Duodenal mucosa (tissue), 2 donors: ENCODE results near the gene MFN2.

Experiments used
- H3K27ac ChIP-seq: one replicate; pipeline ENCODE4 v1.7.0; 2013; ENCODE audit warnings: low read depth, low read length
- H3K27me3 ChIP-seq, 2 donors: one replicate each; pipeline ENCODE4 v1.7.0; 2013; ENCODE audit warnings: low read length in 2 of 2, control low read depth in 1 of 2; ENCODE audit not compliant: insufficient read depth in 2 of 2, control insufficient read depth in 1 of 2
- H3K36me3 ChIP-seq, 2 donors: one replicate each; pipeline ENCODE4 v1.7.0; 2013; ENCODE audit warnings: low read length in 2 of 2, control low read depth in 1 of 2; ENCODE audit not compliant: insufficient read depth in 2 of 2, control insufficient read depth in 1 of 2
- H3K4me1 ChIP-seq, 2 donors: one replicate each; pipeline ENCODE4 v1.7.0; 2013; ENCODE audit warnings: low read length in 2 of 2, control low read depth in 1 of 2; ENCODE audit not compliant: insufficient read depth in 2 of 2, control insufficient read depth in 1 of 2
- H3K4me3 ChIP-seq, 2 donors: one replicate each; pipeline ENCODE4 v1.7.0; 2013; ENCODE audit warnings: low read length in 2 of 2, low read depth in 1 of 2
- H3K9ac ChIP-seq, 2 donors: one replicate each; pipeline ENCODE4 v1.7.0; 2013; ENCODE audit warnings: low read length in 2 of 2, low read depth in 1 of 2
- H3K9me3 ChIP-seq, 2 donors: one replicate each; pipeline ENCODE4 v1.7.0; 2013; ENCODE audit warnings: low read length in 2 of 2, control low read depth in 1 of 2; ENCODE audit not compliant: control insufficient read depth in 1 of 2

The MFN2 gene

GRCh38 chr1:12046749-12047119, 66.5 kb downstream of the MFN2 start:
- Histone ChIP-seq H3K27ac (no peak overlapping the region), H3K36me3 (no peaks in the 10 kb centered on the region)

GRCh38 chr1:12047120-12047876, 67.1 kb downstream of the MFN2 start:
- Histone ChIP-seq H3K4me3 (no peak overlapping the region), H3K4me1 (peaks cover 3 to 5% of the 10 kb centered on the region in 2 donors), H3K9me3 (no peaks in the 10 kb centered on the region), H3K27me3 (peaks cover 6 to 7% of the 10 kb centered on the region in 2 donors), H3K27ac (no peak overlapping the region), H3K36me3 (no peaks in the 10 kb centered on the region), H3K9ac (no peak overlapping the region)

More at GRCh38 chr1:12046749-12047119, 66.5 kb downstream of the MFN2 start:
- H3K9ac ChIP-seq, result no peak overlapping the region
- H3K4me3 ChIP-seq, result no peak overlapping the region
- no peaks in the 10 kb centered on the region for H3K9me3 ChIP-seq
- no peaks in the 10 kb centered on the region for H3K4me1 ChIP-seq
- H3K27me3 ChIP-seq, result peaks cover 6 to 7% of the 10 kb centered on the region in 2 donors

DNA sequence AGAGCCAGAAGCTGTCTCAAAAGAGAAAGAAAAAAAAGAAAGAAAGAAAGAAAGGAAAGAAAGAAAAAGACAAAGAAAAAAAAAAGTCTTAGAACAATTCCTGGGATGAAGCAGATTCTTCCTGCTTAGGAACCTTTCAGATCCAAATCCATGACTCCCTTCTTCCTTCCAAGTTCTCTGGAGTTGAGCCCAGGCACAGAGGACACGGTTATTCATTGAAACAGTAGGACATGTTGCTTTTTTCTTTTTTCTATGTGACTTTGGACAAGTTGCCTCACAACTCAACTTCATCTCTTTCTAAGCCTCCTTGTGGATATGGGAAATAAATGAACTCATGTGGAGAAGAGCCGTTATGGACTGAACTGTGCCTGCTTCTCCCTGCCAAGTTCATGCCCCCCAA, 68.1 kb downstream of the MFN2 start:
- Histone ChIP-seq H3K4me3 (no peak overlapping the region), H3K36me3 (no peaks in the 10 kb centered on the region), H3K9ac (no peak overlapping the region), H3K27me3 (peaks cover 6 to 7% of the 10 kb centered on the region in 2 donors), H3K4me1 (peaks cover 4 to 6% of the 10 kb centered on the region in 2 donors), H3K27ac (no peak overlapping the region), H3K9me3 (no peaks in the 10 kb centered on the region)

DNA sequence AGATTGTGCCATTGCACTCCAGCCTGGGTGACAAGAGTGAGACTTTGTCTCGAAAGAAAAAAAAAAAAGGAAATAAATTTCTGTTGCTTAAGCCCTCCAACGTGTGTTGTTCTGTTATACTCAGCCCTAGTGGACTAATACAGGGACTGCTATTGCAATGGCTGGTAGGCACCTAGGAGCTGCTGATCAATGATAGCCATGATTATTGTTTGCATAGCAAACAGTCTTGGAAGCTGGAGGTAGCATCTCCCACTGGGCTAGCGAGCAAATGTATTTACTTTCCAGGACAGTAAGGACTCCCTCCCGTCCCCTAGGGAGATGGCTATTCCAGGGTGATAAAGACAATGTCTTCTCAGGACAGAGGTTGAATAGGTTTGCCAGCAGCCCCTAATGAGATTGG, 69.4 kb downstream of the MFN2 start:
- H3K9me3 ChIP-seq, result no peaks in the 10 kb centered on the region

GRCh38 chr1:12051361-12051760, 71.1 kb downstream of the MFN2 start:
- no peaks in the 10 kb centered on the region for H3K9me3 ChIP-seq
- H3K36me3 ChIP-seq, result no peaks in the 10 kb centered on the region
- no peak overlapping the region for H3K4me3 ChIP-seq
- H3K4me1 ChIP-seq, result peaks cover 4 to 6% of the 10 kb centered on the region in 2 donors
- H3K27ac ChIP-seq, result no peak overlapping the region
- H3K9ac ChIP-seq, result no peak overlapping the region
- peaks cover 2 to 5% of the 10 kb centered on the region in 2 donors for H3K27me3 ChIP-seq

More for the DNA sequence above, 69.4 kb downstream of the MFN2 start:
- H3K4me3 ChIP-seq, result no peak overlapping the region
- peaks cover 4 to 6% of the 10 kb centered on the region in 2 donors for H3K4me1 ChIP-seq
- no peak overlapping the region for H3K9ac ChIP-seq
- H3K27ac ChIP-seq, result no peak overlapping the region
- H3K36me3 ChIP-seq, result no peaks in the 10 kb centered on the region
- H3K27me3 ChIP-seq, result peaks cover 6 to 7% of the 10 kb centered on the region in 2 donors

- Histone ChIP-seq H3K27ac (no peak overlapping the region), H3K9me3 (no peaks in the 10 kb centered on the region), H3K36me3 (no peaks in the 10 kb centered on the region), H3K4me1 (peaks cover 4 to 6% of the 10 kb centered on the region in 2 donors), H3K27me3 (peaks cover 0 to 2% of the 10 kb centered on the region in 2 donors), H3K4me3 (no peak overlapping the region), H3K9ac (no peak overlapping the region)
Observed at GRCh38 chr1:12052008-12052573, 71.8 kb downstream of the MFN2 start.

DNA sequence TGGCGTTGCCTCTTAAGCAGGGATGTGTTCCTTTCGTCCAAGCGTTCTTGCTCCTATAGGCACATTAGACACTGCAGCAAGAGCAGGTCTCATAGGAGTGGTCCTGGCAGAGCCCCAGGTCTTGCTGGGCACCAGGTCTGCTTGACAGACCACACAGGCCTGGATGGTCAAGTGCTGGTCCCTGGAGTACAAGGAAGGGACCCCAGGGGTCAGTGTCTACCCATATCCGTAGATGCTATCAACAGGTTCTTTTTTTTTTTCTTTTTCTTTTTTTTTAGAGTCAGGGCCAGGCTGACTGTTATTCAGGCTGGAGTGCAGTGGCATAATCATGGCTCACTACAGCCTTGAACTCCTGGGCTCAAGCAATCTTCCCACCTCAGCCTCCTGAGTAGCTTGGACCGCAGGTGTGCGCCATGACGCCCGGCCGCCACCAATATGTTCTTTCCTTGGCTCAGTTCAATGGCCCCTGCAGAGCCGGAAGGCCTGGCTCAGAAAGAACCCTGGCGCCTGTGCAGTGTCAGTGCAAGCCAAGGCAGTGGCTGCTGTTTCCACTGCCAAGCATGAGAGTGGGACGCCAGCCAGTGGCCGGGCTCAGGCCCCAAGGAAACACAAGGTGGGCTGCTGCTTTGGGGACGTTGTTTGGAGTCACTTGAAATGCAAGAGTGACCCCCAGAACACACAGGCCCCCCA, 72.9 kb downstream of the MFN2 start:
- H3K9ac ChIP-seq, result no peak overlapping the region
- H3K4me3 ChIP-seq, result no peak overlapping the region
- peaks cover 4 to 6% of the 10 kb centered on the region in 2 donors for H3K4me1 ChIP-seq
- no peak overlapping the region for H3K27ac ChIP-seq
- no peaks in the 10 kb centered on the region for H3K27me3 ChIP-seq
- no peaks in the 10 kb centered on the region for H3K9me3 ChIP-seq
- H3K36me3 ChIP-seq, result no peaks in the 10 kb centered on the region

DNA sequence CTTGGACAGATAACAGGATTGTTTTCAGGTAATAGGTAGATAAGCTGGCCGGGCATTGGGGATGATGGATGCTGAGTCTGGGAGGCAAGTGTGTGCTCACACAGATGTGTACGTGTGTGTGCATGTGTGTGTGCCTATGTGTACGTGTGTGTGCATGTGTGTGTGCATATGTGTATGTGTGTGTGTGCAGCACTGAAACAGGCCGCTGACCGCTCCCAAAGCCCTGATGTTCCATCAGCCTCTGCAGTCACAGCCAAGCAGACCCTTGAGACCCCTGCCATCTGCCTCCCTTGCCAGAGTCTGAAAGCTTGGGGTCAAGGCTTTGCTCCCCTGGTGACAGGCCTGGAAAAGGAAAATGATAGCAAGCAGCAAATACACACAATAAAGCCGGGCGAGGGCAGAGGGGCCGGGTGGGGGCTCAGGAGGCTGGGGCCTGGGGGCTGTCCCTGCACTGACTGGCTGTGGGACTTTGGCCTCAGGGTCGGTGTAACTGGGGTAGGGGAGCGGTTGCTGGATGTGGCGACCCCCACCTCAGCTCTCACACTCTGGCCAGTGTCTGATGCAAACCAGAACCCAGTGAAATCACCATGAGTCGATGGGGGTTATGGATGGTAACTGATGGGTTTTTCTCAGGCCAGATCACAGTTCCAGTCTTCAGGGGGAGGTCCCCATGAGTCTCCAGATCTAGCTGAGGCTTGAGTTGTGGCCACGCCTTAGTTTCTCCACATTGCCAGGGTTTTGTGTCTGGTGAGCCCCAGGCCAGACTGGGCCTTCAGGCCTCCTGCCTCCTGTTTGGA, 73.7 kb downstream of the MFN2 start:
- Histone ChIP-seq H3K4me1 (peaks cover 4 to 6% of the 10 kb centered on the region in 2 donors), H3K4me3 (no peak overlapping the region), H3K9me3 (no peaks in the 10 kb centered on the region), H3K27me3 (no peaks in the 10 kb centered on the region), H3K27ac (no peak overlapping the region), H3K9ac (no peak overlapping the region), H3K36me3 (no peaks in the 10 kb centered on the region)

DNA sequence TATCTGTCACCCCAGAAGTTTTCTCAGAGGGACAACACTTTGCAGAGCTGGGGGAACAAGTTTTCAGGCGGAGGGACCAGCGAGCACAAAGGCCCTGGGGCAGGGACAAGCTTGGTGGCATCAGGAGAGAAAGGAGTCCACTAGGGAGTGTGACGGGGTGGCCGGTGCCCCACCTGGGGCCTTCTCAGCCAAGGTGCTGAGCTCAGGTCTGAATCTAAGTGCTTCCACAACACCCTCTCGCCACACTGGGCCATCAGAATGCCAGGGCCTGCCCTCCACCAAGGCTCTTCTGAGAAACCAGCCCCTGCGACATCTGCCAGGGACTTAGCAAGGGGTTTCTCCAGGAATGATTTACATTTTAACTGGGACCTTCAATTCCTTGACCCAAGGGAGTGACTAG, 75.0 kb downstream of the MFN2 start:
- H3K36me3 ChIP-seq, result no peaks in the 10 kb centered on the region
- H3K4me1 ChIP-seq, result peaks cover 4 to 6% of the 10 kb centered on the region in 2 donors
- peaks cover 0 to 6% of the 10 kb centered on the region in 2 donors for H3K27me3 ChIP-seq

More for the DNA sequence above, 75.0 kb downstream of the MFN2 start:
- H3K9me3 ChIP-seq, result no peaks in the 10 kb centered on the region
- H3K27ac ChIP-seq, result no peak overlapping the region
- no peak overlapping the region for H3K4me3 ChIP-seq
- H3K9ac ChIP-seq, result no peak overlapping the region
